OCI-LY3 (cell line): ENCODE data around the gene LRFN2.

Experiments
- CTCF ChIP-seq: fragments of 200-600, 300-600 bp; sonication (generic); IDR thresholded peaks from 2 replicates; pipeline ENCODE4 v1.5.1; 2014; ENCODE audit warnings: antibody characterized with exemption, low read length, low read depth
- EZH2phosphoT487 ChIP-seq: fragments of 200-600 bp; shearing (Covaris generic); IDR thresholded peaks from 2 replicates; pipeline ENCODE4 v1.6.1; 2018; ENCODE audit warnings: antibody characterized with exemption, mixed run types, low read depth

- TF ChIP-seq CTCF (no peak), EZH2phosphoT487 (no peak)
These were observed 24.3 kb upstream of the LRFN2 start for GRCh38 chr6:40611434-40611833.
